Measurements from ENCODE around the gene FRMD3. TPM values are rescaled to one million over a fixed set of nuclear protein-coding genes. Genes with fewer than 3 reads are reported as not detected.

Gene FRMD3
- total RNA-seq, 1 experiment from 2014 or later = 14.5 TPM

DNA sequence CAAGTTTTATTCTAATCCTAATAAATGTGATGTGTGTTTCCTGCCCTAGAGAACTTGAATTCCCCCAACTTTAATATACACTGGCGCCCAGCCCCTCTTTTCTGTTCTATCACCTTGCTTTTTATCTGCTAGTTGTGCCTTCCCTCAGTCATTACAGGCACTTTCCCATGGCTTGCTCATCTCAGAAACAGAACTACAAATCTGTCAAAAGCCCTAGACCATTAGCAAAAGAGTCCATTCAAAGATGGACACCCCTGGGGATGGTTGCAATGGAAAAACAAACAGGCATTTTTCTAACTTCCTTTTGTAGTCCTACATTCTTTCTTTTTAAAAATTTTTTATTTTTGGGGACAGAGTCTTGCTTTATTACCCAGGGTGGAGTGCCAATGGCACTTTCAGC, 48.2 kb downstream of the FRMD3 start:
- DNase-seq (ENCODE audit: low read depth, low spot score) = no peak

DNA sequence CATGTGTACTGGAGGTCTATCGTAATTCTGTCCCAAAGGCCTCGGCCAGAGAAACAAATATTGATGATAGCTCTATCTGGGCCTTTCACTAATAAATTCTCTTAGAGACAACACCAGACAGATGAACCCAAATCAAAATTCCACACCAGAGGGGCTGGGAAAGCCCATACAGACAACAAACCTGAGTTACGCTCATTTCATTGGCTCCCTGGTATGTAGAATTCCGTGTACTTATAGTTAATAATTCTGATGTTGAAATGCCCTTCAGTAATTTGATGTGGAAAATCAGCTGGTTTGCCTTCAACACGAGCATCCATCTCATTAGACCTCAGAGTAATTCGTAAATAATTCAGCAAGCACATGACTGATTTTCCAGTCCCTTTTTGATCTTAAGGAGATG, 53.2 kb downstream of the FRMD3 start:
- Histone ChIP-seq H3K9me3 (ENCODE audit: control insufficient read depth, insufficient read depth, low read depth, low read length) (peaks cover 2% of the 10 kb centered on the region; the same call in 1 of the 2 replicates), H3K27ac (ENCODE audit: low read length) (no peak overlapping the region), H3K4me3 (ENCODE audit: low read depth in 2 of 2, low read length in 2 of 2) (no peak overlapping the region), H3K27me3 (ENCODE audit: control insufficient read depth, insufficient read depth, low read length) (no peaks in the 10 kb centered on the region), H3K36me3 (ENCODE audit: control insufficient read depth, insufficient read depth, low read length) (no peaks in the 10 kb centered on the region), H3K4me1 (ENCODE audit: control insufficient read depth, insufficient read depth, low read length) (no peaks in the 10 kb centered on the region)
- intact Hi-C loops (cut with micrococcal nuclease; ENCODE audit: unreplicated experiment) = no loop called here
- in situ Hi-C loops (cut with HindIII; ENCODE audit: low pct_unique_long_range_greater_than_20kb, low sequenced_read_pairs) = no loop called here
- CTCF ChIA-PET = no interaction called here
- BruUV-seq (replicated peaks) = no TSS peak
- POLR2A ChIA-PET = no interaction called here
- TF ChIP-seq TCF7L2 (IDR thresholded peaks at IDR 0.05; ENCODE audit: low read depth, low read length) (no peak), SIN3A (IDR thresholded peaks at IDR 0.05; ENCODE audit: borderline replicate concordance, insufficient read depth, low read depth, low read length) (no peak), POLR2AphosphoS5 (IDR thresholded peaks at IDR 0.05; ENCODE audit: low read depth, low read length) (no peak)
- TF ChIP-seq, protein P1, sequence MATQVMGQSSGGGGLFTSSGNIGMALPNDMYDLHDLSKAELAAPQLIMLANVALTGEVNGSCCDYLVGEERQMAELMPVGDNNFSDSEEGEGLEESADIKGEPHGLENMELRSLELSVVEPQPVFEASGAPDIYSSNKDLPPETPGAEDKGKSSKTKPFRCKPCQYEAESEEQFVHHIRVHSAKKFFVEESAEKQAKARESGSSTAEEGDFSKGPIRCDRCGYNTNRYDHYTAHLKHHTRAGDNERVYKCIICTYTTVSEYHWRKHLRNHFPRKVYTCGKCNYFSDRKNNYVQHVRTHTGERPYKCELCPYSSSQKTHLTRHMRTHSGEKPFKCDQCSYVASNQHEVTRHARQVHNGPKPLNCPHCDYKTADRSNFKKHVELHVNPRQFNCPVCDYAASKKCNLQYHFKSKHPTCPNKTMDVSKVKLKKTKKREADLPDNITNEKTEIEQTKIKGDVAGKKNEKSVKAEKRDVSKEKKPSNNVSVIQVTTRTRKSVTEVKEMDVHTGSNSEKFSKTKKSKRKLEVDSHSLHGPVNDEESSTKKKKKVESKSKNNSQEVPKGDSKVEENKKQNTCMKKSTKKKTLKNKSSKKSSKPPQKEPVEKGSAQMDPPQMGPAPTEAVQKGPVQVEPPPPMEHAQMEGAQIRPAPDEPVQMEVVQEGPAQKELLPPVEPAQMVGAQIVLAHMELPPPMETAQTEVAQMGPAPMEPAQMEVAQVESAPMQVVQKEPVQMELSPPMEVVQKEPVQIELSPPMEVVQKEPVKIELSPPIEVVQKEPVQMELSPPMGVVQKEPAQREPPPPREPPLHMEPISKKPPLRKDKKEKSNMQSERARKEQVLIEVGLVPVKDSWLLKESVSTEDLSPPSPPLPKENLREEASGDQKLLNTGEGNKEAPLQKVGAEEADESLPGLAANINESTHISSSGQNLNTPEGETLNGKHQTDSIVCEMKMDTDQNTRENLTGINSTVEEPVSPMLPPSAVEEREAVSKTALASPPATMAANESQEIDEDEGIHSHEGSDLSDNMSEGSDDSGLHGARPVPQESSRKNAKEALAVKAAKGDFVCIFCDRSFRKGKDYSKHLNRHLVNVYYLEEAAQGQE (IDR thresholded peaks at IDR 0.05; ENCODE audit: insufficient read depth in 1 of 2, low read depth in 2 of 2, low read length in 1 of 2) = no peak
- TF ChIP-seq, protein P2, sequence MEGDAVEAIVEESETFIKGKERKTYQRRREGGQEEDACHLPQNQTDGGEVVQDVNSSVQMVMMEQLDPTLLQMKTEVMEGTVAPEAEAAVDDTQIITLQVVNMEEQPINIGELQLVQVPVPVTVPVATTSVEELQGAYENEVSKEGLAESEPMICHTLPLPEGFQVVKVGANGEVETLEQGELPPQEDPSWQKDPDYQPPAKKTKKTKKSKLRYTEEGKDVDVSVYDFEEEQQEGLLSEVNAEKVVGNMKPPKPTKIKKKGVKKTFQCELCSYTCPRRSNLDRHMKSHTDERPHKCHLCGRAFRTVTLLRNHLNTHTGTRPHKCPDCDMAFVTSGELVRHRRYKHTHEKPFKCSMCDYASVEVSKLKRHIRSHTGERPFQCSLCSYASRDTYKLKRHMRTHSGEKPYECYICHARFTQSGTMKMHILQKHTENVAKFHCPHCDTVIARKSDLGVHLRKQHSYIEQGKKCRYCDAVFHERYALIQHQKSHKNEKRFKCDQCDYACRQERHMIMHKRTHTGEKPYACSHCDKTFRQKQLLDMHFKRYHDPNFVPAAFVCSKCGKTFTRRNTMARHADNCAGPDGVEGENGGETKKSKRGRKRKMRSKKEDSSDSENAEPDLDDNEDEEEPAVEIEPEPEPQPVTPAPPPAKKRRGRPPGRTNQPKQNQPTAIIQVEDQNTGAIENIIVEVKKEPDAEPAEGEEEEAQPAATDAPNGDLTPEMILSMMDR (IDR thresholded peaks at IDR 0.05) = no peak
- no peak for ATAC-seq
- no peak for DNase-seq (ENCODE audit: low read depth, low spot score)

More for the DNA sequence above, 48.2 kb downstream of the FRMD3 start:
- ChIA-PET CTCF (interaction anchor here (0.6 kb wide), 1 partner anchor 60 kb away, joined by 4 read pairs; no protein-coding TSS in a partner anchor), POLR2A (no interaction called here)
- ATAC-seq = no peak
- Histone ChIP-seq H3K27me3 (ENCODE audit: control insufficient read depth, insufficient read depth, low read length) (no peaks in the 10 kb centered on the region), H3K4me1 (ENCODE audit: control insufficient read depth, insufficient read depth, low read length) (no peaks in the 10 kb centered on the region), H3K4me3 (ENCODE audit: low read depth in 2 of 2, low read length in 2 of 2) (no peak overlapping the region), H3K27ac (ENCODE audit: low read length) (peak overlapping the region; percentile 12; the same call in 1 of the 2 replicates), H3K36me3 (ENCODE audit: control insufficient read depth, insufficient read depth, low read length) (no peaks in the 10 kb centered on the region), H3K9me3 (ENCODE audit: control insufficient read depth, insufficient read depth, low read depth, low read length) (no peaks in the 10 kb centered on the region)
- TF ChIP-seq POLR2AphosphoS5 (IDR thresholded peaks at IDR 0.05; ENCODE audit: low read depth, low read length) (no peak), SIN3A (IDR thresholded peaks at IDR 0.05; ENCODE audit: borderline replicate concordance, insufficient read depth, low read depth, low read length) (no peak), TCF7L2 (IDR thresholded peaks at IDR 0.05; ENCODE audit: low read depth, low read length) (no peak)
- TF ChIP-seq, protein P2 (IDR thresholded peaks at IDR 0.05) = no peak
- TF ChIP-seq, protein P1 (IDR thresholded peaks at IDR 0.05; ENCODE audit: insufficient read depth in 1 of 2, low read depth in 2 of 2, low read length in 1 of 2) = no peak
- in situ Hi-C loops (cut with HindIII; ENCODE audit: low pct_unique_long_range_greater_than_20kb, low sequenced_read_pairs) (no loop called here), intact Hi-C loops (cut with micrococcal nuclease; ENCODE audit: unreplicated experiment) (no loop called here)
- BruUV-seq (replicated peaks) = no TSS peak

Data from Panc1 (cell line).